Fibroblast of skin of abdomen (primary cell): ENCODE results near the gene ASXL2.
"Not testable (repeated sequence)": the region's sequence is repeated elsewhere in the genome, so short reads cannot be mapped to it uniquely, and the experiment has no call there.

Experiments used
- DNase-seq: peaks from one replicate; pipeline ENCODE4 v3.0.0-alpha.2; 2013

The ASXL2 gene

GRCh38 chr2:25832897-25833296, 45.4 kb downstream of the ASXL2 start:
- no peak for DNase-seq

- DNase-seq: no peak
These were observed 46.4 kb downstream of the ASXL2 start for GRCh38 chr2:25831746-25832449.

GRCh38 chr2:25829828-25830227, 48.5 kb downstream of the ASXL2 start:
- no peak for DNase-seq

GRCh38 chr2:25829377-25829704, 48.9 kb downstream of the ASXL2 start:
- DNase-seq: no peak

- not testable (repeated sequence) for DNase-seq
These were observed 49.5 kb downstream of the ASXL2 start for GRCh38 chr2:25828532-25829376.

- DNase-seq: no peak
These were observed 53.0 kb downstream of the ASXL2 start for GRCh38 chr2:25825238-25825637.

GRCh38 chr2:25824718-25825117, 53.6 kb downstream of the ASXL2 start:
- DNase-seq: no peak

- DNase-seq: no peak
These were observed 54.1 kb downstream of the ASXL2 start for GRCh38 chr2:25824216-25824615.

GRCh38 chr2:25822190-25823117, 55.8 kb downstream of the ASXL2 start:
- peak; percentile 68 for DNase-seq

GRCh38 chr2:25821225-25822056, 56.8 kb downstream of the ASXL2 start:
- DNase-seq: peak; percentile 31

- DNase-seq: no peak
These were observed 58.7 kb downstream of the ASXL2 start for GRCh38 chr2:25819597-25820039.

GRCh38 chr2:25817630-25818029, 60.7 kb downstream of the ASXL2 start:
- DNase-seq: no peak

- DNase-seq: no peak
These were observed 61.3 kb downstream of the ASXL2 start for GRCh38 chr2:25817006-25817405.

GRCh38 chr2:25816249-25816648, 62.0 kb downstream of the ASXL2 start:
- DNase-seq: no peak

- DNase-seq: peak; percentile 26
These were observed 63.6 kb downstream of the ASXL2 start for GRCh38 chr2:25814681-25815080.

GRCh38 chr2:25810428-25810827, 67.9 kb downstream of the ASXL2 start:
- no peak for DNase-seq

- no peak for DNase-seq
These were observed 68.6 kb downstream of the ASXL2 start for GRCh38 chr2:25809646-25810045.

GRCh38 chr2:25808006-25808383, 70.3 kb downstream of the ASXL2 start:
- DNase-seq: peak; percentile 51

- peak; percentile 44 for DNase-seq
These were observed 71.3 kb downstream of the ASXL2 start for GRCh38 chr2:25806941-25807340.

- no peak for DNase-seq
These were observed 72.3 kb downstream of the ASXL2 start for GRCh38 chr2:25805987-25806386.

GRCh38 chr2:25804338-25804737, 73.9 kb downstream of the ASXL2 start:
- DNase-seq: no peak

- no peak for DNase-seq
These were observed 79.0 kb downstream of the ASXL2 start for GRCh38 chr2:25799301-25799700.
